Epidermal melanocyte (primary cell): ENCODE measurements around the gene HELLS.
"Not testable (repeated sequence)": the region's sequence is repeated elsewhere in the genome, so short reads cannot be mapped to it uniquely, and the experiment has no call there.

ENCODE experiments used
- DNase-seq: peaks from one replicate; pipeline ENCODE4 v3.0.0; 2011; ENCODE audit warnings: low spot score; ENCODE audit not compliant: insufficient read length

HELLS gene

GRCh38 chr10:94545391-94546048, at the start of gene HELLS:
Gene HELLS (plus strand): TSS chr10:94545788. CDS start chr10:94545922, 134 bp downstream.
- DNase-seq, result peak; percentile 84

GRCh38 chr10:94496010-94496409, 49.6 kb upstream of the HELLS start:
- DNase-seq, result no peak

GRCh38 chr10:94496646-94497045, 48.9 kb upstream of the HELLS start:
- no peak for DNase-seq

DNA sequence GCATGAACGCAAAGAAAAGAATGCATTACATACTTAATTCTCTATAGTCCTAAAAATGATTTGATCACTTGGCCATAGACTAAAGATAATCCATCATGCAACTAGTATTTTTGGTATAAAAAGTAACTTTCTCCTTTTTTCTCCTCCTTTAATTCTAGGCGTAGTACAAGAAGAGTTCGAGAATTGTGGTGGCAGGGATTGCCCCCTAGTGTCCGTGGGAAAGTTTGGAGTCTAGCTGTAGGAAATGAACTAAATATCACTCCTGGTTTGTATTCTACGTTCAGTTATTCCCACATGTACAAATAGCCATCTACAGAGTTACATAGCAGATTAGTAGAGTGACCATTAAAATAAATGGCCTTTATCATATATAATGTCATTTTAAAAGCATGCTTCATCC, 45.5 kb upstream of the HELLS start:
- no peak for DNase-seq

- no peak for DNase-seq
Observed at GRCh38 chr10:94521276-94522250, 24.0 kb upstream of the HELLS start.

- no peak for DNase-seq
Observed at GRCh38 chr10:94524146-94524545, 21.4 kb upstream of the HELLS start.

DNA sequence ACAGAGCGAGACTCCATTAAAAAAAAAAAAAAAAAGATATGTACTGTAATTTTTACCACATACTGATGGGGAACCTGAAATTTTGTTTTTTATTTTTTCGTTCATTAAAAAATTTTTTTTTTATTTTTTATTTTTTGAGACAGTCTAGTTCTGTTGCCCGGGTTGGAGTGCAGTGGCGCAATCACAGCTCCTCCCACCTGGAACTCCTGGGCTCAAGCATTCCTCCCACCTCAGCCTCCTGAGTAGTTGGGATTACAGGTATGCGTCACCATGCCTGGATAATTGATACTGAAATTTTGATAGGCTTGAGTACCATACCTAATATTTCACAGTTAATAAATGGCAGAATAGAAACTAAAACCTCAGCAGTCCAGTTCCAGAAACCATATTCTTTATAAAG, 20.9 kb upstream of the HELLS start:
- no peak for DNase-seq

GRCh38 chr10:94531550-94531949, 14.0 kb upstream of the HELLS start:
- not testable (repeated sequence) for DNase-seq

- no peak for DNase-seq
Observed at GRCh38 chr10:94533027-94533426, 12.6 kb upstream of the HELLS start.

GRCh38 chr10:94542282-94542681, 3.3 kb upstream of the HELLS start:
- DNase-seq, result not testable (repeated sequence)

GRCh38 chr10:94546049-94546900, 687 bp downstream of the HELLS start:
- no peak for DNase-seq

DNA sequence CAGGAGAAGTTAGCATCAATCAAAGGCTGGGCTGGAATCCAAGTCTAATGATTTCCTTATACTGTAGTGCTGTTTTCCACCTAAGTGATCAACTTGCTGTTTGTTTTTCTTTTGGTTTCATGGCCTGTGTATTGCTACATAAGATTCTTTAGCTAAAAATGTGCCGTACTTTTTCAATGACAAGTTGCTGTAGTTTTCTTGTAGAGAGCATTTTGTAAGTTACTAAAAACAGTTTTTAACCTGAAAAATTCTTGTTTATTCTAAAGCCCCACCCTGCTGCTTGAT, 1.3 kb downstream of the HELLS start:
- DNase-seq, result no peak

- DNase-seq, result no peak
Observed at GRCh38 chr10:94549221-94549620, 3.6 kb downstream of the HELLS start.

- DNase-seq, result not testable (repeated sequence)
Observed at GRCh38 chr10:94567714-94568307, 22.2 kb downstream of the HELLS start.

DNA sequence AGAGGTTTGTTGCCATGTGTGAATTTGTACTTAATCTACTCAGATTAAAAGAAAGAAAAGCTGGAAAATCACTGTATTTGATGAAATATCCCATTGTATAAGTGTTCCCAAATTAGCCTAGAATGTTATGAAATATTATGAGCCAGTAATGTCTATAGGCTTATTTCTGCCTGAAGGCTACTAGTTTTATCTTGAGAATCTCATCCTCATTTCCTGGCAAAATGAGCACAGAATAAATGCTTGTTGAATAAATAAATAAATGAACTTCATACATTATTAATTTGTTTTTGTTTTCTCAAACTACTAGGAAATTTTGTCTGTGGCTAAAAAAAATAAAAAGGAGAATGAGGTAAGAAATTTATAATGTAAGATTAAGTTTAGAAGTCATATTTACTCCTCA, 25.5 kb downstream of the HELLS start:
- no peak for DNase-seq

- DNase-seq, result no peak
Observed at GRCh38 chr10:94571528-94571927, 25.9 kb downstream of the HELLS start.

DNA sequence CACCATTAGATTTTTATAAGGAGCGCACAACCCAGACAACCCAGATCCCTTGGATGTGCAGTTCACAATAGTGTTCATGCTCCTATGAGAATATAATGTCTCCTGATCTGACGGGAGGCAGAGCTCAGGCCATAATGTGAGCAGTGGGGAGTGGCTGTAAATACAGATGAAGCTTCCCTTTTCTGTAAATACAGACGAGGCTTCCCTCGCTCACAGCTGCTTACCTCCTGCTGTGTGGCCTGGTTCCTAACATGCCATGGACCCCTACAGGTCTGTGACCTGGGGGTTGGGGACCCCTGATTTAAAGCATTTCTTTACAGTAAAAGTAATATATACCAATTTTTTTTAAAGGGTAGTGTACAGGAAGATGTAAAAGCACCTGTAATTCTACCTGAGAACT, 33.2 kb downstream of the HELLS start:
- no peak for DNase-seq

DNA sequence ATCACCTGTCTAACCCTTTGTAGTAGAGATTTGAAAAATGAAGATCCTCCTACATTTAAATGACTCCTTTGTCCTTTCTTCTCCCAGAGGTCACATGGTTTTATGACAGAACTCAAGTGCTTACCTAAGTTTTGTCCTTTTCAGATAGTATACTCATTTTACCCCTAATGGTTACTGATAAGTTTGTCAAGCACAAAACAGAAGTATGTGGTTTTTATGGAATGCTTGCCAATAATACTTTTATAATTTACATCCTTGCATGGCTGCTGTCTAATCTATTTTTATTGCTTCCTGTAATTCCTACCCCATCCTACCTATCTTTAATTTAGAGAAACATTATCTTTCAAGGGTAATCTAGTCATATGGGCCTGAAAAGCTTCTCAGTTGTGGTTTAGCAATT, 37.5 kb downstream of the HELLS start:
- DNase-seq, result no peak

DNA sequence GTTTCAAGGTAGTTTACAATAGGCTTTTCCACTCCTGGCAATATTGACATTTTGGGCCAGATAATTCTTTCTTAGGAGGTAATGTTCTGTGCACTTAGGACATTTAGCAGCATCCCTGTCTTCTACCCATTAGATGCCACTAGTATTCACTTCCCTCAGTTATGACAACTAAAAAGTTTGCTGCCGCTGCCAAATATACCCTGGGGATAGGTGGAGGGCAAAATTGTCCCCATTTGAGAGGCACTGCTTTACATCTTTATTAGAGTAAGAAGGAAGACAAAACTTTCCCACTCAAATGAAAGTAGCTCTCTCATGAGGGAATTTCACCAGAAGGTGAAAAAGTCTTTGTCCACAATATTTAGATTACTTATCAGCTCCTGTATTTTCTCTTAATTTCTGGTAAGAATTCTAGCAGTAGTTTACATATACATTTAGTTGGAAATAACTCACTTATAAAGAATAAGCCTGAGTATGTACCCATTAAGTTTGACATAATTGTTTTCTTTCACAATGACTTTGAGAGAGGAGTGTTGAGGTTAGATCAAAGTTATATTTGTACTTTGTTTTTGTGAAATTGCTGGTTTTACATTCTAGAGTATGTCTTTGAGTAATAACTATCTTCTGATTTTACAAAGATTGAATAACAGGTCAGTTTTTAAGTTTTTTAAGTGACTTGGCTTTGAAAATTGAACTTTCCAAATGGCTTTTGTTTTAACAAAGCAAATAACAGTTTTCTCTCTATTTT, 46.0 kb downstream of the HELLS start:
- no peak for DNase-seq

- DNase-seq, result no peak
Observed at GRCh38 chr10:94602729-94603515, 57.3 kb downstream of the HELLS start.
